ENCODE measurements around the gene SLC2A14.
"Not testable (repeated sequence)": the region's sequence is repeated elsewhere in the genome, so short reads cannot be mapped to it uniquely, and the experiment has no call there.

SLC2A14 gene

GRCh38 chr12:7872566-7873319 is at the start of gene SLC2A14:
TSS of gene SLC2A14 (minus strand) at chr12:7872915. CDS start at chr12:7869880, 3,035 bp downstream.
- DNase-seq: no peak

DNA sequence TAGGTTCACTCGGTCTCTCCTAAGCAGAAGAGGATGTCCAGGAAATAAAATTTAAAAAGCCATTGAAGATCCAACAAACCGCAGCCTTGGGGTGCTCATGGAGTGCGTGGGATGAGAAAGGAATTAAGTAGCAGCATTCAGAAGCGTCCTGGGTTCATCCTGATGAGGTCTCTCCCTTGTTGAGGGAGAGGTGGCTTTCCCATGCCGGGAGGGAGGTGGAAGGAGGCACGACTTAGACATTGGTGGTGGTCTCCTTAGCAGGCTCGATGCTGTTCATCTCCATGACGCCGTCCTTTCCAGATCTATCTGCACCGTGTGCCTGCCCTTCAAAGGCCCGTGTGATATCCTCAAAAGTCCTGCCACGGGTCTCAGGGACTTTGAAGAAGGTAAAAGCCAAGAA is 48.5 kb upstream of the SLC2A14 start:
- DNase-seq: not testable (repeated sequence)

- DNase-seq: not testable (repeated sequence)
Observed at GRCh38 chr12:7918268-7918590, 45.5 kb upstream of the SLC2A14 start.

DNA sequence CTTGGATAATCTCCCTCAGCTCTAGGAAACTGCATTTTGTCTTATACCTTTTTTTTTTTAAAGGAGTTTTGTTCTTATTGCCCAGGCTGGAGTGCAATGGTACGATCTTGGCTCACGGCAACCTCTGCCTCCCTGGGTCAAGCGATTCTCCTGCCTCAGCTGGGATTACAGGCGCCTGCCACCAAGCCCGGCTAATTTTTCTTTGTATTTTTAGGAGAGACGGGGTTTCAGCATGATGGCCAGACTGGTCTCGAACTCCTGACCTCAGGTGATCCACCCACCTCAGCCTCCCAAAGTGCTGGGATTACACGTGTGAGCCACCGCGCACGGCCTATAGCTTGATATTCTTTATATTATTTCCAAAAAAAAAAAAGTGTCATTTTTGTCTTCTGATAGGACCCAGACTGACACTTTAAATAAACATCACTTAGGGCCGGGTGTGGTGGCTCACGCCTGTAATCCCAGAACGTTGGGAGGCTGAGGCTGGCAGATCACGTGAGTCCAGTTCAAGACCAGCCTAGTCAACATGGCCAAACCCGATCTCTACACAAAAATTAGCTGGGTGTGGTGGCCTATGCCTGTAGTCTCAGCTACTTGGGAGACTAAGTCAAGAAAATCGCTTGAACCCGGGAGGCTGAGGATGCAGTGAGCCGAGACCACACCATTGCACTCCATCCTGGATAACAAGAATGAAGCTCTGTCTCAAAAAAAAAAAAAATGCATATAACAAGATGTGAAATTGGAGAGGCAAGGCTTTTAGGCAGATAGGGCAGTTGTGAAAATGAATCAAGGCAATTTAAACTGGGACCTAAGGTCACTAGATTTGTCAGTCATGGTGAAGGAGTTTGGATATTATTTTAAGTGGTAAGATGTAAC is 44.9 kb upstream of the SLC2A14 start:
- no peak for DNase-seq

GRCh38 chr12:7916936-7917335 is 44.2 kb upstream of the SLC2A14 start:
- DNase-seq: no peak

GRCh38 chr12:7915661-7916403 is 43.1 kb upstream of the SLC2A14 start:
- DNase-seq: no peak

GRCh38 chr12:7910106-7910505 is 37.4 kb upstream of the SLC2A14 start:
- not testable (repeated sequence) for DNase-seq

DNA sequence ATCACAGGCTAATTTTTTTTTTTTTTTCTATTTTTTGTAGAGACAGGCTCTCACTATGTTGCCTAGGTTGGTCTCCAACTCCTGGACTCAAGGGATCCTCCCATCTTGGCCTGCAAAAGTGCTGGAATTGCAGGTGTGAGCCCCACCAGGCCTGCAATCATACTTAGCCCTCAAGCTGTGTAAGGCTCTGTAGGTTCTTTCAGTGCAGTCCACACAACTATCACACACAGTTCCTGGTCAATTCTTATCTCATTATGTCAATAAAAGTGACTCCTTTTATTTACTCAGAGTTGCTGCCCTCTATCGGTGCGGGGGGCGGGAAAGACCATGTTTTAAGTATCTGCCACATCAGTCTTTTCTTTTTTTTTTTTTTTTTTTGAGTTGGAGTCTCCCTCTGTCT is 34.3 kb upstream of the SLC2A14 start:
- no peak for DNase-seq

GRCh38 chr12:7906303-7906702 is 33.6 kb upstream of the SLC2A14 start:
- DNase-seq: not testable (repeated sequence)

- DNase-seq: not testable (repeated sequence)
Observed at GRCh38 chr12:7905600-7906125, 32.9 kb upstream of the SLC2A14 start.

DNA sequence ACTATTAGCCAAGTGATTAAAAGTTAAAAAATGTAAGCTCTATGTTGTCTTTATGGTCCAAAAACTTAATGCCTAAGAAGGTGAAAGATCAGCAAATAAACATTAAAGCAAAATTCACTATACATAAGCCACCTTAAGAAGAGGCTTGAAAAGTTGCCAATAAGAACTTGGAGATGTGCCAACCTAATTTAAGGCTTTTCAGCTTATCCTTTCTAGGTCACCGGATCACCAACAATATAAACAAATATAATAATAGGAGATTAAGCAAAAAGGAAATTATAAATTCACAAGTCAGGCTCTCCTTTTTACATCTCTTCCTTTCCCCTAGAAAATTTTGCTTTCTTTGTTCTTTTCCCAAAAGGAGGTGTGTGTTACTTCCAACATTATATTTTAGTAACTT is 32.4 kb upstream of the SLC2A14 start:
- no peak for DNase-seq

- DNase-seq: not testable (repeated sequence)
Observed at GRCh38 chr12:7902416-7902815, 29.7 kb upstream of the SLC2A14 start.

GRCh38 chr12:7899755-7900154 is 27.0 kb upstream of the SLC2A14 start:
- no peak for DNase-seq

GRCh38 chr12:7896726-7897125 is 24.0 kb upstream of the SLC2A14 start:
- DNase-seq: not testable (repeated sequence)

DNA sequence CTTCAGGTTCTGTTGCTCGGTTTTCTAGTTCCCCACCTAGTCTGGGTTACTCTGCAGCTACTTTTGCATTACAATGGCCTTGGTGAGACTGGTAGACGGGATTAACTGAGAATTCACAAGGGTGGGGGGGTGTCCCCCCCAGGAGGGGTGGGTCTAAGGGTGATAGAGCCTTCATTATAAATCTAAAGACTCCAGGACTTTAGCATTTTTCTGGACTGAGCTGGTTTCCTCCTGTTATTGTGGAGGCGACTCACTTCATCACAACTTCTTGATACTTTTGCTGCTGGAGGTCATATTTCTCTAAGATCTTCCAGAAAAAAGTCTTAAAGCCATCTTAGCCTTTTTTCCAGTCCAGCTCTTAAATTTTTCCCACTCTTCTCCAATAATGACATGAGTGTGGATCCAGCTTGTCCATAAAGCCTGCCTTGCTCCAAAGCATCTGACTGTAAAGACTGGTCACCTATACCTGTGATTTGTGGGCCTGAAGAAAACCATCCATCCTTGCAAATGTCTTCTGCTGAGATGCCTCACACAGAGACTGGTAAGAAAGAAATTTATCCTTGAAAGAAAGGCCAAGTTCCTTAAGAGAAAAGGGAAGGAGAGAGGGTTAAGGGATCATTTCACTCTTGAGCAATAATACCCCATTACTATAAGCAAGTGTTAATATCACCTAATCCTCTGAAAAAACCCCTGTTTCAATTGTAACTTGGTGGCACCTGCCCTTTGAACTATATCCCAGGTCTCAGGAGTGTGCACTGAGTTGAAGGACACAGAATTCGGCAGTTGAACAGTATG is 19.7 kb upstream of the SLC2A14 start:
- no peak for DNase-seq

DNA sequence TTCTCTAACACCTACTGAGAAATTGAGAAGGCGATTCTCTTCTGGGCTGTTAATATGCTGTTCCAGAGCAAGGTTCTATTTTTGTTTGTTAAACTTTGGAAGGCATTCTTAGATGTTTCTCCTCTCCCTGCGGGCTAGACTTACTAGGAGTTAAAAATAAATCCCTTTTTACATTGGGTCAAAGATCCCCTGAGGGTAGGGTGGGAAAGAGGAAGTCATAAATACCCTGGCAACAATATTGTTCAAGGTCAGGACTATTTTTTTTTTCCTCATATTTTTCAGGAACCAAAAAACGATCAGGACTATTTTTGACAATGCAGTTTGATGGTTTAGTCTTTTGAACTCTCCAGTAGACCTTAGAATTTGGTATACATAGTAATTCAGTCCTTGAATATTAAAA is 12.0 kb upstream of the SLC2A14 start:
- no peak for DNase-seq

GRCh38 chr12:7881736-7882120 is 9.0 kb upstream of the SLC2A14 start:
- DNase-seq: not testable (repeated sequence)

DNA sequence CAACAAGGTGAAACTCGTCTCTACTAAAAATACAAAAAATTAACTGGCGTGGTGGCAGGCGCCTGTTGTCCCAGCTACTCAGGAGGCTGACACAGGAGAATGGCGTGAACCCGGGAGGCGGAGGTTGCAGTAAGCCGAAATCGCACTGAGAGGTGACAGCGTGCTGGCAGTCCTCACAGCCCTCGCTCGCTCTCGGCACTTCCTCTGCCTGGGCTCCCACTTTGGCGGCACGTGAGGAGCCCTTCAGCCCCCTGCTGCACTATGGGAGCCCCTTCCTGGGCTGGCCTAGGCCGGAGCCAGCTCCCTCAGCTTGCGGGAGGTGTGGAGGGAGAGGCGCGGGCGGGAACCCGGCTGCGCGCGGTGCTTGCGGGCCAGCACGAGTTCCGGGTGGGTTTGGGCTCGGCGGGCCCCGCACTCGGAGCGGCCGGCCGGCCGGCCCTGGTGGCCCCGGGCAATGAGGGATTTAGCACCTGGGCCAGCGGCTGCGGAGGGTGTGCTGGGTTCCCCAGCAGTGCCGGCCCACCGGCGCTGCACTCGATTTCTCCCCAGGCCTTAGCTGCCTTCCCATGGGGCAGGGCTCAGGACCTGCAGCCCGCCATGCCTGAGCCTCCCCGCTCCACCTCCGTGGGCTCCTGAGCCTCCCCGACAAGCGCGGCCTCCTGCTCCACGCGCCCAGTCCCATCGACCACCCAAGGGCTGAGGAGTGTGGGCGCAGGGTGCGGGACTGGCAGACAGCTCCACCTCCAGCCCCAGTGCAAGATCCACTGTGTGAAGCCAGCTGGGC is 8.4 kb upstream of the SLC2A14 start:
- DNase-seq: not testable (repeated sequence)

DNA sequence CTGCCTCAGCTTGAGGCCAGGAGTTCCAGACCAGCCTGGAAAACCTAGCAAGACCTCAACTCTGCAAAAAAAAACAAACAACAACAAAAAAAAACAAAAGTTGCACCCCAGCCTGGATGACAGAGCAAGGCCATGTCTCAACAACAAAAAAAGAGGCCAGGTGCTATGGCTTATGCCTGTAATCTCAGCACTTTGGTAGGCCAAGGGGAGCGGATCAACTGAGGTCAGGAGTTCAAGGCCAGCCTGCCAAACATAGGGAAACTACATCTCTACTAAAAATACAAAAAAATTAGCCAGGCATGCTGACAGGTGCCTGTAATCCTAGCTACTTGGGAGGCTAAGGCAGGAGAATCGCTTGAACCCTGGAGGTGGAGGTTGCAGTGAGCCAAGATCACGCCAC is 6.5 kb upstream of the SLC2A14 start:
- no peak for DNase-seq

DNA sequence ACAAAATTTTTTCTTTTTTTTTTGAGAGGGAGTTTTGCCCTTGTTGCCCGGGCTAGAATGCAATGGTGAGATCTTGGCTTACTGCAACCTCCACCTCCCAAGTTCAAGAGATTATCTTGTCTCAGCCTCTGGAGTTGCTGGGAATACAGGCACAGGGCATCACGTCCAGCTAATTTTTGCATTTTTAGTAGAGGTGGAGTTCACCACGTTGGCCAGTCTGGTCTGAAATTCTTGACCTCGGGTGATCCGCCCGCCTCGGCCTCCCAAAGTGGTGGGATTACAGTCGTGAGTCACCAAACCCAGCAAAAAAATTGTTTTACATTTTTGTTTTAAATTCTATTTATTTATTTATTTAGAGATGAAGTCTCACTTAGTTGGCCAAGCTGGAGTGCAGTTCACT is 4.7 kb upstream of the SLC2A14 start:
- no peak for DNase-seq

DNA sequence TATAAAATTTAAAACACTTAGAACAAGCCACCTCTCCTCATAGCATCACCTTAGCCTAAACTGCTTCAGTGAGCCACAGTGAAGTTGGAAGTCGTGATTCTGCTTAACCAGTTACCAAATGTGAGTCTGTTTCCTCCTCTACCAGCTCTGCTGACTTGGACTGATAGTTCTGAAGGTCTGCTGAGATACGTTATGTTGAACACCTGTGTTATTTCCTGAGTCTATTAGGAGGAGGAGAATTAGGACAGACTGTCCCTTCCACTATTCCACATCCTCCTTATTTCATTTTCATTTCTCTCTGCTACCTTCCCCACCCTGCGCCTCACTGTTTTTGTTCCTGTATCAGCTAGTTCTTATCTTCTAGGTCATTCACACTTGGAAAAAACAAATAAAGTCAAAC is 2.4 kb downstream of the SLC2A14 start:
- DNase-seq: no peak

DNA sequence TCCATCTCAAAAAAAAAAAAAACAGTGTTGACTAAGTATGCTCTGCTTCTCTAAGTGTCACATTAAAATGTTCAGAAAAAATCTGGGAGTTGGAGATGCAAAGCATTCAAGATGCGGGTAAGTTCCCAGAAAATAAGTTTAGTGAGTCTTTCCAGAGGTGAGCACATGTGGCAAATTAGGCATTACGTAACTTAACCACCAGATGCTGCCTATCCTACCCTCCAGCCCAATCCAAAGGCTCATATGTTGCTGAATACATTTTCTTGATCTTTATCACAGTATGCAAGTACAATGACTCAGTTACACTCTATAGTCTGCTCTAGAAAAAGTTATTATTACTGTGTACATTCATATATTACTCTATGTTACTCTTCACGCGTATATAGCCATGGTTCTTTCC is 3.6 kb downstream of the SLC2A14 start:
- no peak for DNase-seq

Data from activated CD4-positive, alpha-beta T cell treated with anti-CD3 and anti-CD28 coated beads, Interleukin-2, amount 50 U/mL, for 4 hours (primary cell).